ENCODE data around the gene FBXO9.

Gene FBXO9

GRCh38 chr6:53130569-53131290 is 65.5 kb downstream of the FBXO9 start:
- FAIRE-seq (no peak), DNase-seq (ENCODE audit: insufficient read length, low spot score) (no peak)

- no peak for FAIRE-seq
Measured at GRCh38 chr6:53133961-53134360, 68.8 kb downstream of the FBXO9 start.

GRCh38 chr6:53134601-53135235 is 69.5 kb downstream of the FBXO9 start:
- DNase-seq (ENCODE audit: insufficient read length, low spot score) (no peak), FAIRE-seq (no peak)

More at GRCh38 chr6:53133961-53134360, 68.8 kb downstream of the FBXO9 start:
- DNase-seq (ENCODE audit: insufficient read length, low spot score), result no peak

GRCh38 chr6:53136000-53136609 is 70.9 kb downstream of the FBXO9 start:
- FAIRE-seq (peak; percentile 38), DNase-seq (ENCODE audit: insufficient read length, low spot score) (no peak)

GRCh38 chr6:53139841-53140413 is 74.7 kb downstream of the FBXO9 start:
- FAIRE-seq (no peak), DNase-seq (ENCODE audit: insufficient read length, low spot score) (no peak)

GRCh38 chr6:53142810-53143209 is 77.6 kb downstream of the FBXO9 start:
- DNase-seq (ENCODE audit: insufficient read length, low spot score) (no peak), FAIRE-seq (no peak)

- FAIRE-seq (no peak), DNase-seq (ENCODE audit: insufficient read length, low spot score) (no peak)
Measured at GRCh38 chr6:53143710-53144109, 78.5 kb downstream of the FBXO9 start.

GRCh38 chr6:53144802-53145201 is 79.6 kb downstream of the FBXO9 start:
- no peak for DNase-seq (ENCODE audit: insufficient read length, low spot score)
- no peak for FAIRE-seq

GRCh38 chr6:53148684-53149083 is 83.5 kb downstream of the FBXO9 start, which contains the start of gene GCM1:
Gene GCM1 (minus strand): TSS chr6:53148841. CDS start chr6:53145632, 3,209 bp downstream.
- DNase-seq (ENCODE audit: insufficient read length, low spot score), result no peak
- no peak for FAIRE-seq
